SIG-M5 (cell line): ENCODE measurements around the gene LDB3.

Experiments
- DNase-seq: peaks from one replicate; lab custom pipeline; 2025; lab: John Stamatoyannopoulos, UW

Gene LDB3

DNA sequence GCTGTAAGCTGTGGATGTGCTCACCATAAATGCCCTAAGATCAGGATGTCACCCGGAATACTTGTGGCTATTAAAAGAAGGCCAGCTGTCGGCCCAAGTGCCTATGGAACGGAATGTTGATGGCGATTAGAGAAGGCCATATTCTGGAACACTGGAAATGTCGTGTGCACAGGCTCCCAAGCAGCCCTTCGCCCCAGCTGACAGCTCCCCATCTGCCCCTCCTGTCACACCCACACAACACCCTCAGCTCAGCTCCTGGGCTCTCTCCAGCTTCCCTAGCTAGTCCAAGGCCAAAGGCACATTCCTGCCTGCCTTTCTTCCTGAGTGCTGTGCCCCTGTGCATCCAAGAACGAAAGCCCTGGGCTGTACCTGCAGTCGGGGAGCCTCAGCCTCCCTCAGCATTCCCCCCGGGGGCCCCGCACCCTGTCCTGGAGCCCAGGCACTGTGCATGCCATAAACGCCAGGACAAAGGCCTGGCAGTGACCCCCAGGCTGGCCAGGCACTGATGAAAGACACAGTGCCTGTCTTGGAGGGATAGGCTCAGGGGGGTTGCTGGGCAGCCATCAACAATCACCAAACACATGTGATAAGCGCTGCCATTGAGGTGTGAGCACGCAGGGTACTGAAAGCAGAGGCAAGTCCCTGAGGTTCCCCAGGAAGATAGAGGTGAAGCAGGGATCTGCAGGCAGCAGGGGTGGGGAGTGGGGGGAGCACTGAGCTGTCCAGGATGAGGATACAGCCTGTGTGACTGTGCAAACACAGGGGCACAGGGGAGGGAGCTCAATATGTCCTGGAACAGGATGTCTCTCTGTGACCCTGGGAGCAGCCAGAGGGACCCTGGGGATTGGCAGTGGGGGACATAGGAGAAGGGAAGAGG lies 3.7 kb upstream of the LDB3 start:
- DNase-seq, result no peak

DNA sequence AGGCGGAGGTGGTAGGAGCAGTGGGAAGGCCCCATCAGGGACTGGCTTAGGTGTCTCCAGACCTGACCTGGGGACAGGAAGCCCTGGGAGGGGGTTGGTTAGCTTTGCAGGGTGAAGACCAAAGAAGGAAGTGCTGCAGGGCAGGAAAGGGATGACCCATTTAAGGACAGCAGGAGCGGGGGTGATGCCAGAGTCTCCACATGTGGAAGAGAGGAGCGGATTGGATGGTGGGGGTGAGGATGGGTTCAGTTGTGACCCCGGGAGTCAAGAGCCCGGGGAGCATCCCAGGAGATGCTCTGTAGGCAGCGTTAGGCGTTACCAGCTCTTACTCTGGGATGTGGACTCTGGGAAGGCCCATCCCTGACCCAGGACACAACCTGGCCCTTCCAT lies 3.1 kb upstream of the LDB3 start:
- DNase-seq, result no peak

DNA sequence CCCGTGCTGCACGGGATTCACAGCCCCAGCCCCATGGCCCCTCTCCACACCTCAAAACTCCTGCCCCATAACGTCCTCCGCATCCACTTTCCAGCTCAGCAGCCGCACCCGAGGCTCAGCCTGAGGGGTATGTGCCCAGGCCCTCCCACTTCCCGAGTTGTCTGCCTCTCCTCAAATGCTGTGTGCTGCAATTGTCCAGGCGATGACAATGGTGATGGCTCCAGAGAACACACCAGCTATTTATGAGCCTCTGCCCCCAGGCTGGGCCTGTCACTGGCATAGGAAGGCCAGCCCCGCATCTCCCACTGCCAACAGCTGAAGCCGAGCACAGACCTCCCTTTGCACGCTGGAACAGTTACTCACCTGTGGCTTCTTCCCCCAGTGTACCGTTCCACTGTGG lies 2.4 kb upstream of the LDB3 start:
- DNase-seq, result no peak

DNA sequence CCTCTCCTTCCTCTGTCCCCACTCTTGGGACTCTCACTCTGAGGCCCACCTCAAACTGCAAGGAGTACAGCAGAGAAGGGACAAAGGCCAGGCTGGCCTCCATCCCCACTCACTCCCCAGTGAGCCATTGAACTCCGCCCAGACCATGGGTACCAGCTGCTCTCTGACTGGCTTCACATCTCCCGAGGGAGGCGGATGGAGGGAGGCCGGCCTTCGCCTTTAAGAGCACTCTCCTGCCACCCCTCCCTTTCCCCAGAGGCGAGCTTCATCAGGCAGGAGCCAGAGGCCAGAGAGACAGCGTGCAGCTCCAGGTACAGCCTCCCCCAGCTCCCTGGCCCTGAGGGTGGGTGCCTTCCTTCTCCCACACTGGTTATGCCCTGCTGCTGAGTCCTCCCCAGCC lies 1.8 kb upstream of the LDB3 start:
- no peak for DNase-seq

DNA sequence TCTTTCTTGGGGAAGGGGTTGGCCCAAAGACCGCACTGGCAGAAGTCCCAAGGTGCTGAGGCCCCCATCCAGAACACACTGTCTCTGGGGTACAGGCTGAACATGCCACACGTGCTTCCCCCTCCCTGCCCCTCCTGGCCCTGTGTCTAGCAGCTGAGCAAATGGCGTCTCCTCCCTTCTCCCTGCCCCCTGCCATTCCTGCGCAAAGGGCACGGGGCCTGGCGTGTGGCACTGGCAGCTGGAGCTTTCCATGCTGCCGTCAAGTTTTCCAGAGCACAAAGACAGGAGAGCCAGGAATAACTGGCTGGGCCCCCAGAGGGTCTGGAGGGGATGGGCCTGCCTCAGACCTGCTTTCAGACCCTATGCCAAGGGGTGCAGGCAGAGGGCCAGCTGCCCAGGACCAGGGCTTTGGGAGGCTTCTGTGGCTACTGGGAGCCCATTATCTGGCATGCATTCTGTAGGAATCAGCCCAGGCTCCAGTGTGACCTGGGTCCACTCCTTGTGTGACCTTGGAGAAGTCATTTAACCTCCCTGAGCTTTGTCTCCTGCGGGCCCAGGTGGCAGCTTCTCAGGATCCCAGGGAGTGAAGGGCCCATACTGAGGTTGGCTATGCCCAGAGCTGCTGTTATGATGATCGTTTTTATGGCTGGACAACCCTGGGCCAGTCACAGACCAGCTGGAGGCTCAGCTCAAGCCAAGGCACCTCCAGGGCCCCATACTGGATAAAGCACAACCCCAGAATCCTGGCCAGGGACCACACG lies 710 bp upstream of the LDB3 start:
- no peak for DNase-seq

DNA sequence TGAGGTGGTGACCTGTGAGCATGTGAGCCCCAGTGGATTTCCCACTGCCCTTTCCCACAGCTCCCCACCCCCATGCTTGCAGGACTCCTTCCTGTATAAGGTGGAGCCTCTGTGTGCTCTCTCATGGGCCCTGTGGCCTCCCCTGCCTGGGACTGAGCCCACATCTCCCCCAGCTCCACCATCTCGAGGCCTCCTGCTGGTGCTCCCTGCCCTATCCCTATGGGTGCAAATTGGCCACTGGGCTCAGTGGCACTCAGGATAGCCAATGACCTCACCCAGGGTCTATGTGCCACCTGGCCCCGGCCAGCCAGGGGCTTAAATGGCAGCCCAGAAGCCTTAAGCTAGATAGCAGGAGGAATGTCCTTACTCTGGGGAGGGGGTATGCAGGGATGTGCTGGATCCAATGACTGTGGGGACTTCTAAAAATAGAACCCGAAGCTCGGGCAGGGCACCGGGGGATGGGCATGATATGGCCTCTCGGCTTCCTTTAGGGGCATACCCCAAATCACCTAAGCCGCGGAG lies 2.0 kb downstream of the LDB3 start:
- no peak for DNase-seq

DNA sequence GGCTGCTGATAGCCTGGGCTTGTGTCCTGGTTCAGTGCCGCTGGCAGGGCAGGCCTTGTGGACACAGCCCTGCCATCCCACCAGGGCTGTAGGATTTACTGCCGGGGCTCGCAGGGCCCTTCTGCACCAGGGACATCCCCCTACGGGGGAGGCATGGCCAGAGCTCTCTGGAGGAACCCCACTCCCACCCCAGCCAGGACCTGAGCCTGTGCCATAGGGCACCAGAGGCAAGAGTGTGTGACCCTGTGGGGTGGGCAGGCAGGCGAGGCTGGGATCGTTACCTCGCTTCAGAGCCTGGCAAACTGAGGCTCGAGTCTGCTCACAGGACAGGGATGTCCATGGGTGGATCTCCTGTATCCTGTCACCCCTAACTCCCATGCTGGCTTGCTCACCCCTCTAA lies 2.6 kb downstream of the LDB3 start:
- no peak for DNase-seq

DNA sequence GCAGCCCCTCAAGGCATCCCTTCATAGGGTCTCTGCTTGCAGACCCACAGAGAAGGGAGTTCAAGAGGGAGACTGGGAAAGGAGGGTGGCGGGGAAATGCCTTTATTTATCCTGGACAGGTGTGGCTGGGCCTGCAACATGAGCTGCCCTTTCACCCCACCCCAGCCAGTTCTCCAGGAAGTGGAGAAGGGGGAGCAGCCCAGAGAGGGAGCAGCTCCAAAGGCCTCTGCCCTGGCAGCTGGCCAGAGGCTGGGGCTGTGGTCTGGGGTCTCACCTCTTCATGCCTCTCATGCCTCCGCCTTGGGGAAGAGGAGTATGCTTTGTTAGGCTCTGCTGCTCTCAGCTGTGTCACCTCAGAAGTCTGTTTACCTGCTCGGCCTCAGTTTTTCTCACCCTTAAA lies 3.1 kb downstream of the LDB3 start:
- no peak for DNase-seq

DNA sequence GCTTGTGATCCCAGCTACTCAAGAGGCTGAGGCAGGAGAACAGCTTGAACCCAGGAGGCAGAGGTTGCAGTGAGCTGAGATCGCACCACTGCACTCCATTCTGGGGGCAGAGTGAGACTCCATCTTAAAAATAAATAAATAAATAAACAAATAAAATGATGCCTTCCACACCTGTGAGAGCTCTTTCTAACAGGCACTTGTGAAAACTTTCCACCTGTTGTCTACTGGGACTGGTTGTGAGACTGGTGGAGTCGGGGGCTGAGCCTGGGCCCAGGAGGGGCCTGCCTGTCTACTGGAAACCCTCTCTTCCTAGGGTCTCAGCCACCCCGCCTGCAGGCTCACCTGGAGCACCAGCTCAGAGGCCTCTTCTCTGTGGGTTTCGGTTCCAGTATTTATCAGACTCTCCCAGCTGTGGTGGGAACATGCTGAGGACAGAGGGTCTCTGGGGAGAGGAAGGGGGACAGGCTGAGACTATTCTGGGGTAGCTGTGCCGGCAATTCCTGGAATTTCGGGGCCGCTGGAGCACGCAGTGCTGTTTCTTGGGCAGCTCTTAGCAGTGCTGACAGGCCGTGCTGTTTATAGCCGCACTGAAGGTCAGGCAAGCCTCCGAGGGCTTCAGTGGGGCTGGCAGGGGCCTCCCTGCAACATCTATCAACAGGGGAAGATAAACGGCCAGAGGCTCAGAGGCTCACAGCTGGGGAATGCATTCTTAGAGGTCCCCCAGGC lies 3.8 kb downstream of the LDB3 start:
- no peak for DNase-seq

DNA sequence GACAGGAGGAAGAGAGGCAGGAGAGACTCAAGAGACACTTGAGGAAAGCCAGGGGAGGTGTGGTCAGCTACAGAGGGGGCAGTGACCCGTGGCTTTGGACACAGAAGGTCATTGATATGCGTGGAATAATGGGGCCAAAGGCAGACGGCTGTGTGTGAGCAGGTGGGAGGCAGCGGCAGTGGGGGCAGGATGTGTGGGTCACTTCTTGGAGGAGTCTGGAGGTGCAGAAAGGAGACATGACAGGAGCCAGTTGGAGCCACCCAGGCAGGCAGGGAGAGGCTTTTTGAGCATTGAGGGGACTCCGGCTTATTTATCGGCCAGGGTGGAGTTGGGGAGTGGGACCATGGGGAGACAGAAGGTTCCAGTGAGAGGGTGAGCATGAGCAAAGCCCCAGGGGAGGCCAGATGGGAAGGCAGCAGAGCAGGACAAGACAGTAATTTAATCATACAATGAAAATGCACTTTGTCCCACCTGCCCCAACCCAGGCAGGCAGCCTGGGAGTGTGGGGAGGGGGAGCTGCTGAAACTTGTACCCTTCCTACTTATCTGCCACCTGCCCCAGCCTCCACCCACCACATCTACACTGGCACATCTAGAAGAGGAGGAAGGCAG lies 5.0 kb downstream of the LDB3 start:
- no peak for DNase-seq

DNA sequence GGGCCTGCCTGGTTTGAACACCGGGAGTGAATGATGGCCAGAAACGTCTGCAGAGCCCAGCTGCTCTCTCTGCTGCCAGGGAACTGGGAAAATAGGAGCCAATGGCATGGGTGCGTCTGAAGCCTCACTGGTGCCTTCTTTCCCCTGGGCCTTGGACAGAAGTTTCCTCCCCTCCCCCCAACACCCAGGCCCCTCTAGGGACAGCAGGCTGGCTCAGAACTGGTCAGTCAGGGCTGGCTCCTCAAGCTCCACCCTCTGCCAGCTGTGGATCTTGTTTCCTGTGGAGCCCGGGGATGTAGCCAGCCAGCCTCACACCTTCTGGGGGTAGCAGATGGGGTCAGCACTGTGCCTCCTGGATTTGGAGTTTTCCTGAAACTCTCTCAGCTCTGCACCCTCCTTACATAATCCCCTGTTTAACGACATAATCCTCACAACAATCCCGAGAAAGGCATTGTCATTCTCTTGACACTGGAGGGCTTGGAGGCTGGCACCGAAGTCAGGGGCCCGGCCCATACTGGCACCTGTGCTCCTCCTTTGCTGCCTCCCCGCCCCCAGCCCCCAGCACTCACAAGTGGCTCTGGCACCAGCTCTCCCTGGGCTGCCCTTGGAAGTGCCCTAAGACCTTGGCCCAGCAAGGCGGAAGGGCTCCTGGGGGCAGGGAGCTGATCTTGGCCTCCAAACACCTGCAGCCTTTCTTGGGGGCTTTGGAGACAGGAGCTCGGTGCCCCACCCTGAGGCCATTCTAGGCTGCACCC lies 5.7 kb downstream of the LDB3 start:
- DNase-seq, result no peak

DNA sequence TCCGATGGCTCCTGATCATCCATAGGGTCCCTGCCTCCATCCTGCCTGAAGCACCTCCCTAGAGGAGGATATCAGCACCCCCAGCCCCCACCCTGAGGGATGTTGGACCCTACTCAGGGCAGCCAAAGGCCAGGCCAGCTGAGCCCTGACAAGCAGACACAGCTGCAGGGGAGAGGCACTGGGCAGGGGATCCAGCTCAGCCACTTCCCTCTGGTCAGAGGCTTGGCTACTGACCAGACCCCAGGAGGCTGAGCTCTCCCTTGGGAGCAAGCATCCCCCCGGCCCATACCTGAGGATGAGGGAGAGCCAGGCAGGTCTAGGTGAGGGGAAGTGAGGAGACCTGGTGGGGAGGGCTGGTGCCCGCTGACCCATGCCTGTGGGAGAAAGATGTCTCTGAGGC lies 6.6 kb downstream of the LDB3 start:
- no peak for DNase-seq

DNA sequence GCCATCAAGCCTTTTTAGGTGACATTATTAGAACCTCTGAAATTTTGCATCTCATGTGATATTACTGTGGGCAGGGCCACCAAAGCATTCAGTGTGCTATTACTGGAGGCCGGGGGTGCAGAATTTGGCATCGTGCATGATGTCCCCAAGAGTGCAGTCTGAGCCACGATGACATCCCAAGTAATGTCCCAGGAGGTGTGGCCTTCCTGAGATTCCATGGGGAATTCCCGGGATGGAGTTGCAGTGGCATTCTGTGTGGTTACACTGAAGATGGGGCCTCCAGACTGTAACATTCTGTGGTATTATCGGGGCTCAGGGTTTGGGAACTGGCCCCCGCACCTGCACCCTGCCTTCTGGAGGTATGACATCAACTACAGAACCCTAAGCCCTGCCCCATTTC lies 9.1 kb downstream of the LDB3 start:
- DNase-seq, result no peak

DNA sequence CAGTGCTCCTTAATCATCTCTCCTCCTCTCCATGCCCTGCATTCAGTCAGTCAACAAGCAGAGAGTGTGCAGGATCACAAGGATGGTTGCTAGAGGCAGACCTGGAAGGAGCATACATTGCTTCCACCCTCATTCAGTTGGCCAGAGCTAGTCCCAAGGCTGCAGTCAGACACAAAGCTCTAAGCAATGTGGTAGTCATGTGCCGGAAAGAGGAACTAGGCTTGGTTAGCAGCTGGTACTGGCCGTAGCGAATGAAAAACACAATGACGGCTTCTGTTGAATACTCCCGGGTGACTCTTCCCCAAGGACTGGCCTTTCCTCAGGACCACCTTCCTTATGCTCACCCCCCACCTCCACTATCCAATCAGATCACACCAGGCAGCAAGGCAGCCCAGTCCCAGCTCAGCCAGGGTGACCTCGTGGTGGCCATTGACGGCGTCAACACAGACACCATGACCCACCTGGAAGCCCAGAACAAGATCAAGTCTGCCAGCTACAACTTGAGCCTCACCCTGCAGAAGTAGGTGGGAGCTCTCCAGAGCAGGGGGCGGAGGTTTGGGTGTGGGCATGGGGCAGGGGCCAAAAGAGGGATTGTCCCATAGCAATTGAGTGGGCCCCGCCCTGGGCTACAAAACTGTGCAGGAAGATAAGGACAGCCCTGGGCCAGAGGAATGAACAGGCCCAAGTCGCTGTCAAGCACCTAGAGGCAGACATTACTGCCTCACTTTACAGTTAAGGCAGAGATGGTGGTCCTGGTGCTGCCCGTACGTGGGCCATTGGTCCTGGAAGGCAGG lies 10.9 kb downstream of the LDB3 start:
- DNase-seq, result no peak

DNA sequence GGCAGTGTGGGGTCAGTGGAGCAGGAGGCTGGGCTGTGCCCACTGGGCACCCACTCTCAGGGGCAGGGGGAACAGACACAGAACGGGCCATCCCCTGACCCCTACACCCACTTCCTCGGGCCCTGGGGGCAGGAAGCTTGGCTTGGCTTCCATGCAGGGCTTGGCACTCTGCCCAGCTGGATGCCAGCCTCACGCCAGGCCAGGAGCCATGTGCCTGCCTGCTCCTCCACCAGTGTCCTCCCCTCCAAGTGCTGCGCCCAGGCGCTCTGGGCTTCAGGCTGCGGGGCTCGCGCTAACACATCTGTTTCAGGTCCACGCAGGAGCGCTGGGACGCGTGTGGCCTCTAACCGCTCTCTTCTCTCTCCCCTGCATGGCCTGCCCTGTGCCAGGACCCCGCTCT lies 12.7 kb downstream of the LDB3 start:
- DNase-seq, result no peak

DNA sequence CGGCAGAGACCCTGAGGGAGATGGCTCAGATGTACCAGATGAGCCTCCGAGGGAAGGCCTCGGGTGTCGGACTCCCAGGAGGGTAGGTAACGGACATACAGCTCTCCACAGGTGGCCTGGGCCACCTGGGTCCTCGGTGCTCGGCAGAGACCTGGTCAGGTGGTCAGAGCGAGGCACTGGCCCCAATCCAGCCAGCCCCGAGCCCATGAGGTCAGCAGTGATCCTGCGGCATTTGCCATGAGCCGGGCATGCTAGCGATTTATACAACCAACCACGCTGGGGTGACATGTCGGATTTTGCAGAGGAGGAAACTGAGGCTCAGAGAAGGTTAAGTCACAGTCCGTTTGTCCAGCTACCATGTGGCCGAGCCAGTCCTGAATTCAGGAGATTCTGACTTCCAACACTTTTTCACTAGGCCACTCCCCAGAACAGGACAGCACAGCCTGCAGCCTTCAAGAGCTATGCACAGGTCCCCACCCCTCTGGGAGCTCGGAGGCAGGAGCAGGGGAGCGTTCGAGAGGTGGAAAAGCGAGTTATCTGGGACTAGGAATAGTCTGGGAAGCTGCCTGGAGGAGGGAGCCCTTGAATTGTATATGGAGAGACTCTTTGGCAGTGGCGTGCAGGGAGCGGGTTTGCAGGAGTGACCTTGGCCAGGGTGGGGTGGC lies 13.5 kb downstream of the LDB3 start:
- DNase-seq, result no peak

DNA sequence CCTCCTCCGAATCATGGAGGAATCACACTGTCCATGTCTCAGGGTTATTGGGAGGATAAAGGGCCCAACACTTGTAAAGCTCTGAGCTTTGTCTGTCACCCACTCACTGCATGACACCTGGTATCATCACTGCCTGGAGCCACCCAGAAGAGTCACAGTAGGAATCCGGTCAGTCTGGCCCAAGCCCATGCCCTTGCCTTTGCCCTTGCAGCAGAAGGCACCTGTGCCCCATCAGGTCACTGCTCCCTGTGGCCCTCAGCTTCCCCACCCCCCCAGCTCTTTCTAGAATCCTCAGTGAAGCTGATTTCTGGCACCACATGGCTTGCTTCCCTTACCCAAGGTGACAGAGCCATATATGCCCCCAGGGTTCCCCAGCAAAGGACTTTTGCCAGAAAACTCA lies 14.4 kb downstream of the LDB3 start:
- no peak for DNase-seq

DNA sequence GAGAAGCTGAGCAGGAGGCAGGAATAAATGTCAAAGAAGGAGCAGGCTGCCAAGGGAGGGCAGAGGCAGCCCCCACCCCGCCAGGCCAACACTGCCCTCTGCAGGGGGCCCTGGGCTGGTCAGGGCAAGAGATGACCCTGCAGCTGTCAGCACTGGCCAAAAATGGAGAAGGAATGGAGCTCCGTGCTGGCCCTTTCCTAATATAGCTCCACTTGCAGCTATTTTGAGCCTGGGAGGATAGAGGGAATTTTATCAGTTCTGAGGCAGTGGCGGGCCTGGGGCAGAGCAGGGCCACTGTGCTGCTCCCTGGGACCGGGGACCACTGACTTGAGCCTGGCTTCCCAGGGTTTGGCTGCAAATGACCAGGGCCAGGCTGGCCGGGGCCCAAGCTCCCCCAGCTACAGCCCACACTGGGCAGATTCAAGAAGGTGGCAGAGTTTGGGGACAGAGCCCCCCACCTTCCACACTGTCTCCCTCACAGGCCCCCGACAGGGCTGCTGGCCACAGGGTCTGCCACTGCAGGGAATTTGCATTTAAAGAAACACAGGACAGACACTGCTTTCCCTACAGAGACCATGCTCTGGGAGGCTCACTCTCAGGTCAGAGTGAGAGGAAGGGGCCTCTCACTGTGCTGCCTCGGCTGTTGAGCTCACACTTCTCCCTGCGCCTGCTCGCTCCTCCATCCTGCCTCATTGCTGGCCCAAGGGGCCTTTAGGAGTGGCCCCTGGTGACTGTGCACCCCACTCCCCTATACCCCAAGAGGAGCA lies 16.2 kb downstream of the LDB3 start:
- DNase-seq, result no peak

DNA sequence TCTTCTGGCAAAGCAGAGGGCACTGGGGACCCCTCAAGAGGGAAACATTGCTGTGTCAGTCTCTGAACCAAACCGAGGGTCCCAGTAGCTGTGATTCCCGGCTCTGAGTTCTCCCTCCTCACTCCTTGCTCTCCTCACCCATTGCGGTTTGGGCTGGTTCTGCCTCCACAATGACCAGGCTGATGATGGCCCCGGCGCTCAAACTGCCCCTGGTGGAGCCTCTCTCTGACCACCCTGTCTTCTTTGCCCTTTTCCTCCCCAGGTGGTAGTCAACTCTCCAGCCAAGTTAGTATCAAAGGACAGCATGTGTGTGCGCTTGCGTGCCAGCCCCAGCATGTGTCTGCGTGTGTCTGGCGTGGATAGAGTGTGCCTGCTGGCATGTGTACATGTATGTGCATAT lies 17.1 kb downstream of the LDB3 start:
- DNase-seq, result no peak
